Hippocampal formation (tissue), 2 donors: Measurements from ENCODE around the gene APOB.

Experiments
- DNase-seq, 2 donors: peaks; one replicate each; lab custom pipeline; 2025; lab: John Stamatoyannopoulos, UW

APOB gene

GRCh38 chr2:21020031-21020667, 23.7 kb downstream of the APOB start:
- DNase-seq, result no peak

GRCh38 chr2:21019678-21020021, 24.2 kb downstream of the APOB start:
- no peak for DNase-seq

GRCh38 chr2:21019000-21019677, 24.7 kb downstream of the APOB start:
- DNase-seq, result no peak

GRCh38 chr2:21018290-21018689, 25.6 kb downstream of the APOB start:
- DNase-seq, result no peak

- DNase-seq, result no peak
Observed at GRCh38 chr2:21017748-21018276, 26.1 kb downstream of the APOB start.

- no peak for DNase-seq
Observed at GRCh38 chr2:21015281-21015645, 28.6 kb downstream of the APOB start.

- no peak for DNase-seq
Observed at GRCh38 chr2:21014364-21015280, 29.3 kb downstream of the APOB start.

GRCh38 chr2:21013043-21013816, 30.6 kb downstream of the APOB start:
- DNase-seq, result no peak

- DNase-seq, result no peak
Observed at GRCh38 chr2:21012557-21012937, 31.3 kb downstream of the APOB start.

GRCh38 chr2:21011876-21012556, 31.9 kb downstream of the APOB start:
- no peak for DNase-seq

- DNase-seq, result no peak
Observed at GRCh38 chr2:21011453-21011852, 32.4 kb downstream of the APOB start.

GRCh38 chr2:21010813-21011439, 32.9 kb downstream of the APOB start:
- no peak for DNase-seq

- DNase-seq, result no peak
Observed at GRCh38 chr2:21009662-21010225, 34.1 kb downstream of the APOB start.

GRCh38 chr2:21008790-21009661, 34.8 kb downstream of the APOB start:
- DNase-seq, result no peak

GRCh38 chr2:21008014-21008789, 35.7 kb downstream of the APOB start:
- DNase-seq, result no peak

GRCh38 chr2:21007129-21008013, 36.5 kb downstream of the APOB start:
- DNase-seq, result no peak

GRCh38 chr2:21006423-21007128, 37.3 kb downstream of the APOB start:
- DNase-seq, result no peak
